Measurements from ENCODE around the gene TMEM121. TPM values are rescaled to one million over a fixed set of nuclear protein-coding genes. Genes with fewer than 3 reads are reported as not detected.

Gene TMEM121
- total and polyA plus RNA-seq, 10 of the 15 experiments (the other 5 are each of a cell fraction or from before 2014, with no cell fraction given) = 0.04 to 4.9 (median 1.2) TPM; not detected in 2

GRCh38 chr14:105480807-105481801, 45.3 kb upstream of the TMEM121 start (continued):
- TF ChIP-seq BCL3 (IDR thresholded peaks at IDR 0.05; ENCODE audit: borderline replicate concordance, insufficient read depth, low read depth, low read length, poor library complexity, severe bottlenecking) = no peak
- TF ChIP-seq NBN (IDR thresholded peaks at IDR 0.05) = peak; percentile 91
- no peak for TF ChIP-seq SMAD5 (IDR thresholded peaks at IDR 0.05; ENCODE audit: low read depth)
- TF ChIP-seq POU2F2 (IDR thresholded peaks at IDR 0.05; ENCODE audit: borderline replicate concordance, low read depth, low read length) = peak; percentile 69; the same call in 2 of the 3 replicates
- TF ChIP-seq TARDBP (IDR thresholded peaks at IDR 0.05; ENCODE audit: borderline replicate concordance) = no peak
- TF ChIP-seq BHLHE40 (IDR thresholded peaks at IDR 0.05; ENCODE audit: borderline replicate concordance in 1 of 2, low read depth in 2 of 2, low read length in 1 of 2) = peak in 1 of 2 experiments; percentile 67; a peak in 2 of 4 replicates
- no peak for TF ChIP-seq FOXK2 (IDR thresholded peaks at IDR 0.05)
- peak; percentile 34; the same call in 1 of the 2 replicates for TF ChIP-seq RUNX3 (IDR thresholded peaks at IDR 0.05; ENCODE audit: low read length)
- TF ChIP-seq GATAD2B (conservative IDR thresholded peaks at IDR 0.05; ENCODE audit: low read depth) = peak; percentile 79
- no peak for TF ChIP-seq SUPT20H (IDR thresholded peaks at IDR 0.05; ENCODE audit: borderline replicate concordance, control insufficient read depth, low read depth, low read length)
- peak; percentile 75; the same call in 1 of the 2 replicates for TF ChIP-seq ZSCAN29 (IDR thresholded peaks at IDR 0.05)
- peak; percentile 23; the same call in 1 of the 2 replicates for TF ChIP-seq SIN3A (IDR thresholded peaks at IDR 0.05; ENCODE audit: low read depth, low read length)
- no peak for TF ChIP-seq SPI1 (IDR thresholded peaks at IDR 0.05; ENCODE audit: borderline replicate concordance, insufficient read depth, low read depth, low read length)
- TF ChIP-seq TBL1XR1 (IDR thresholded peaks at IDR 0.05; ENCODE audit: low read depth, low read length) = no peak
- no peak for TF ChIP-seq PAX8 (IDR thresholded peaks at IDR 0.05)
- peak; percentile 99 for TF ChIP-seq HDGF (IDR thresholded peaks at IDR 0.05)
- 0 out of 2 replicates have a peak, but pooled peaks have one; percentile 32 for TF ChIP-seq CREM (IDR thresholded peaks at IDR 0.05; ENCODE audit: low read depth)
- no peak for TF ChIP-seq ZNF687 (IDR thresholded peaks at IDR 0.05)
- no peak for TF ChIP-seq WRNIP1 (IDR thresholded peaks at IDR 0.05; ENCODE audit: borderline replicate concordance, low read depth, low read length)
- no peak for TF ChIP-seq RELA (IDR thresholded peaks at IDR 0.05; ENCODE audit: borderline replicate concordance, partially characterized antibody)
- no peak for TF ChIP-seq ZNF274 (IDR thresholded peaks at IDR 0.05; ENCODE audit: insufficient read depth, insufficient read length)
- no peak for TF ChIP-seq CEBPB (IDR thresholded peaks at IDR 0.05; ENCODE audit: borderline replicate concordance in 1 of 2, low read depth in 2 of 2, low read length in 2 of 2)
- no peak for TF ChIP-seq YBX1 (IDR thresholded peaks at IDR 0.05)
- peak; percentile 69 to 82 for TF ChIP-seq IKZF2 (IDR thresholded peaks at IDR 0.05)
- no peak for TF ChIP-seq NFIC (IDR thresholded peaks at IDR 0.05; ENCODE audit: low read depth, low read length)
- TF ChIP-seq DPF2 (IDR thresholded peaks at IDR 0.05) = peak; percentile 80
- TF ChIP-seq EGR1 (IDR thresholded peaks at IDR 0.05; ENCODE audit: borderline replicate concordance in 1 of 2, low read depth in 2 of 2, low read length in 2 of 2) = peak in 1 of 2 experiments; percentile 48; a peak in 1 of 3 replicates

All from GM12878 (cell line).